ENCODE results near the gene EHMT1. TPM values are rescaled to one million over a fixed set of nuclear protein-coding genes. Genes with fewer than 3 reads are reported as not detected.
"Not testable (repeated sequence)": the region's sequence is repeated elsewhere in the genome, so short reads cannot be mapped to it uniquely, and the experiment has no call there.

The EHMT1 gene
- total RNA-seq, 2 experiments from 2014 or later = 145 to 295 TPM

DNA sequence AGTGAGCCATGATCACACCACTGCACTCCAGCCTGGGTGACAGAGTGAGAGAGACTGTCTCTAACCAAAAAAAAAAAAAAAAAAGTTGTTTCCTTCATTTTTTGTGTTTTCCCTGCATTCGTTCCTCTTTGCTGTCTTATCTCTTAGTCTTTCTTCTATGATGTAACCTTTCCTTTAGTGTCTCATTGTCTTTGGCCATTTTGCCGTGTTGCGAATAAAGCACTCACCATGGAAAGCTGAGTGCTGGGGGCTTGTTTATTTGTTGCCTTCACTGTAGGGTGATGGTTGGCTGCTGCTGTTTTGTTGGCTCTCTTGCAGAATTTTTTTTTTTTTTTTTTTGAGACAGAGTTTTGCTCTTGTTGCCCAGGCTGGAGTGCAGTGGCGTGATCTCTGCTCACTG is 7.7 kb downstream of the EHMT1 start:
- Histone ChIP-seq H4K20me1 (ENCODE audit: insufficient read depth, low read length) (no peaks in the 10 kb centered on the region), H3K9me2 (ENCODE audit: insufficient read depth, low read length) (no peaks in the 10 kb centered on the region), H3K4me1 (ENCODE audit: insufficient read depth, low read length, poor library complexity, severe bottlenecking) (peaks cover 95% of the 10 kb centered on the region), H2AFZ (ENCODE audit: low read length) (no peak overlapping the region), H3K79me2 (ENCODE audit: insufficient read depth, low read depth, low read length) (peaks cover 100% of the 10 kb centered on the region), H3K36me3 (ENCODE audit: insufficient read depth, low read length) (peaks cover 54% of the 10 kb centered on the region), H3K4me2 (ENCODE audit: low read length) (peak overlapping the region; percentile 33; the same call in 1 of the 2 replicates), H3K4me3 (ENCODE audit: low read depth, low read length, poor library complexity, severe bottlenecking) (no peak overlapping the region), H3K9me3 (ENCODE audit: low read length) (no peaks in the 10 kb centered on the region), H3K27ac (ENCODE audit: low read depth, low read length, poor library complexity, severe bottlenecking) (peak overlapping the region; percentile 77)
- BruUV-seq (replicated peaks) = no TSS peak
- CTCF ChIA-PET (ENCODE audit: unreplicated experiment) = interaction anchor here (0.6 kb wide), 1 partner anchor 21 kb away, joined by 3 read pairs; the partner anchor contains the start of gene ARRDC1
- POLR2A ChIA-PET = interaction anchor here (0.6 to 0.7 kb wide), 3 partner anchors 63 to 1182 kb away, joined by 3 to 4 read pairs (median 4); no protein-coding TSS in a partner anchor
- TF ChIP-seq EZH2phosphoT487 (IDR thresholded peaks at IDR 0.05; ENCODE audit: borderline replicate concordance, low read depth, low read length) = no peak
- TF ChIP-seq, protein P1, sequence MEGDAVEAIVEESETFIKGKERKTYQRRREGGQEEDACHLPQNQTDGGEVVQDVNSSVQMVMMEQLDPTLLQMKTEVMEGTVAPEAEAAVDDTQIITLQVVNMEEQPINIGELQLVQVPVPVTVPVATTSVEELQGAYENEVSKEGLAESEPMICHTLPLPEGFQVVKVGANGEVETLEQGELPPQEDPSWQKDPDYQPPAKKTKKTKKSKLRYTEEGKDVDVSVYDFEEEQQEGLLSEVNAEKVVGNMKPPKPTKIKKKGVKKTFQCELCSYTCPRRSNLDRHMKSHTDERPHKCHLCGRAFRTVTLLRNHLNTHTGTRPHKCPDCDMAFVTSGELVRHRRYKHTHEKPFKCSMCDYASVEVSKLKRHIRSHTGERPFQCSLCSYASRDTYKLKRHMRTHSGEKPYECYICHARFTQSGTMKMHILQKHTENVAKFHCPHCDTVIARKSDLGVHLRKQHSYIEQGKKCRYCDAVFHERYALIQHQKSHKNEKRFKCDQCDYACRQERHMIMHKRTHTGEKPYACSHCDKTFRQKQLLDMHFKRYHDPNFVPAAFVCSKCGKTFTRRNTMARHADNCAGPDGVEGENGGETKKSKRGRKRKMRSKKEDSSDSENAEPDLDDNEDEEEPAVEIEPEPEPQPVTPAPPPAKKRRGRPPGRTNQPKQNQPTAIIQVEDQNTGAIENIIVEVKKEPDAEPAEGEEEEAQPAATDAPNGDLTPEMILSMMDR (conservative IDR thresholded peaks at IDR 0.05; ENCODE audit: low read length) = no peak
- no peak for DNase-seq (ENCODE audit: low spot score)
- intact Hi-C loops (cut with micrococcal nuclease; ENCODE audit: unreplicated experiment) = no loop called here

DNA sequence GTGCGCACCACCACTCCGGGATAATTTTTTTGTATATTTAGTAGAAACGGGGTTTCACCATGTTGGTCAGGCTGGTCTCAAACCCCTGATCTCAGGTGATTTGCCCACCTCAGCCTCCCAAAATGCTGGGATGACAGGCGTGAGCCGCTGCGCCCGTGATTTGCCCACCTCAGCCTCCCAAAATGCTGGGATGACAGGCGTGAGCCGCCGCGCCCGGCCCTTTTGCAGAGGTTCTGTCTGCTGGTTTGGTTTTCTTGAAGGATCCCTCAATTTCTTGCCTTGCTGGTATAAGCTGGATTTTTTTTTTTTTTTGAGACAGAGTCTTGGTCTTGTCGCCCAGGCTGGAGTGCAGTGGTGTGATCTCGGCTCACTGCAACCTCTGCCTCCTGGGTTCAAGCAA is 8.6 kb downstream of the EHMT1 start:
- Histone ChIP-seq H3K4me3 (ENCODE audit: low read depth, low read length, poor library complexity, severe bottlenecking) (peak overlapping the region; percentile 31), H3K36me3 (ENCODE audit: insufficient read depth, low read length) (peaks cover 47% of the 10 kb centered on the region), H3K27ac (ENCODE audit: low read depth, low read length, poor library complexity, severe bottlenecking) (peak overlapping the region; percentile 66), H3K79me2 (ENCODE audit: insufficient read depth, low read depth, low read length) (peaks cover 100% of the 10 kb centered on the region), H3K4me2 (ENCODE audit: low read length) (peak overlapping the region; percentile 77), H3K4me1 (ENCODE audit: insufficient read depth, low read length, poor library complexity, severe bottlenecking) (peaks cover 96% of the 10 kb centered on the region)
- H3K9me2 ChIP-seq (ENCODE audit: insufficient read depth, low read length); H2AFZ ChIP-seq (ENCODE audit: low read length); intact Hi-C loops (cut with micrococcal nuclease; ENCODE audit: unreplicated experiment); CTCF ChIA-PET (ENCODE audit: unreplicated experiment); H4K20me1 ChIP-seq (ENCODE audit: insufficient read depth, low read length); BruUV-seq (replicated peaks); DNase-seq (ENCODE audit: low spot score); H3K9me3 ChIP-seq (ENCODE audit: low read length): not testable (repeated sequence)
- POLR2A ChIA-PET = interaction anchor here (0.6 to 1.6 kb wide), 4 partner anchors 8 to 1248 kb away, joined by 3 to 7 read pairs (median 3); partner anchors contain the start of gene EHMT1

DNA sequence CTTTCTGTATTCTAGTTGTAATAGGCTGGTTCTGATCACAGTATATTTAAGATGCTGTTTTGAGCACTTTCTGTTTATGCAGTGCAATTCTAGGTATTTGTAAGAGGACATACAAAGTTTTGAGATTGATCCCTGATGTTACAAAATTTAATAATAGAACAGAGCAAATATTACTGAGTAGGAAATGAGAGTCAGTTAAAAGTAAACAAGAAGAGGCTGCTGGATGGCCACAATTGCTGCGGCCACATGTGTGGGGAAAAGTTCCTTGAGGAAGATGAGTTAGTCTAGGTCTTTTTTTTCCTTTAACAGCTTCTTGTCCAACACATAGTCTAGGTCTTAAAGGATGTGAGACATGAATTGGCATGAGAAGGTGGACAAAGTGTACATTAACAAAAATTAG is 11.3 kb downstream of the EHMT1 start:
- Histone ChIP-seq H3K4me1 (ENCODE audit: insufficient read depth, low read length, poor library complexity, severe bottlenecking) (peaks cover 95% of the 10 kb centered on the region), H3K79me2 (ENCODE audit: insufficient read depth, low read depth, low read length) (peaks cover 100% of the 10 kb centered on the region), H3K9me3 (ENCODE audit: low read length) (no peaks in the 10 kb centered on the region), H2AFZ (ENCODE audit: low read length) (no peak overlapping the region), H3K4me2 (ENCODE audit: low read length) (peak overlapping the region; percentile 77), H4K20me1 (ENCODE audit: insufficient read depth, low read length) (peaks cover 5% of the 10 kb centered on the region; the same call in 1 of the 2 replicates), H3K36me3 (ENCODE audit: insufficient read depth, low read length) (peaks cover 30% of the 10 kb centered on the region), H3K4me3 (ENCODE audit: low read depth, low read length, poor library complexity, severe bottlenecking) (peak overlapping the region; percentile 49), H3K27ac (ENCODE audit: low read depth, low read length, poor library complexity, severe bottlenecking) (peak overlapping the region; percentile 66), H3K9me2 (ENCODE audit: insufficient read depth, low read length) (no peaks in the 10 kb centered on the region)
- DNase-seq (ENCODE audit: low spot score) = no peak
- no TSS peak for BruUV-seq (replicated peaks)
- TF ChIP-seq EZH2phosphoT487 (IDR thresholded peaks at IDR 0.05; ENCODE audit: borderline replicate concordance, low read depth, low read length) = no peak
- TF ChIP-seq, protein P1 (conservative IDR thresholded peaks at IDR 0.05; ENCODE audit: low read length) = no peak
- intact Hi-C loops (cut with micrococcal nuclease; ENCODE audit: unreplicated experiment) = no loop called here
- ChIA-PET CTCF (ENCODE audit: unreplicated experiment) (no interaction called here), POLR2A (interaction anchor here (0.7 to 2.5 kb wide), 3 partner anchors 17 to 41 kb away, joined by 4 to 9 read pairs (median 7); no protein-coding TSS in a partner anchor)
